H1 (cell line): ENCODE data around the gene DNAJC2. TPM values are rescaled to one million over a fixed set of nuclear protein-coding genes. Genes with fewer than 3 reads are reported as not detected.

ENCODE experiments used
- CTCF ChIA-PET: fragments of 300-600 bp; sonication (Branson Sonifier 250); formaldehyde crosslinking; loops from one replicate; lab custom pipeline; 2021; ENCODE audit not compliant: partially characterized antibody; lab: Charles Lee
- POLR2A ChIA-PET: fragments of 300-600 bp; sonication (Branson Sonifier 250); formaldehyde crosslinking; loops from one replicate; lab custom pipeline; 2021; ENCODE audit warnings: inconsistent platforms; ENCODE audit not compliant: partially characterized antibody; lab: Charles Lee
- DNase-seq, 2 experiments: peaks; one replicate each; pipeline versions ENCODE4 v3.0.0 to v3.0.0-alpha.2; 2010 to 2022; ENCODE audit warnings: low spot score in 2 of 2, low read depth in 1 of 2, mixed read lengths in 1 of 2
- FAIRE-seq: peaks from 2 replicates; lab custom pipeline; 2011; peaks lifted over from hg19 to GRCh38; lab: Jason Lieb, UNC
- H2AFZ ChIP-seq: 2 replicates; pipeline ENCODE4 v1.8.1; 2012; ENCODE audit warnings: low read length, inconsistent platforms
- H2AK5ac ChIP-seq: 2 replicates; pipeline ENCODE4 v1.6.1; 2013; ENCODE audit warnings: low read depth, low read length
- H2BK120ac ChIP-seq: replicated peaks from 2 replicates; pipeline ENCODE3; 2013; ENCODE audit warnings: low read depth, low read length, inconsistent platforms
- H2BK12ac ChIP-seq: 2 replicates; pipeline ENCODE4 v1.6.1; 2013; ENCODE audit warnings: low read depth, low read length
- H2BK15ac ChIP-seq: 2 replicates; pipeline ENCODE4 v1.6.1; 2013; ENCODE audit warnings: low read length
- H2BK20ac ChIP-seq: 2 replicates; pipeline ENCODE4 v1.6.1; 2013; ENCODE audit warnings: low read length
- H2BK5ac ChIP-seq: 2 replicates; pipeline ENCODE4 v1.6.1; 2013; ENCODE audit warnings: low read depth, low read length
- H3K14ac ChIP-seq: 2 replicates; pipeline ENCODE4 v1.6.1; 2013; ENCODE audit warnings: inconsistent platforms; ENCODE audit not compliant: insufficient read length
- H3K18ac ChIP-seq: 2 replicates; pipeline ENCODE4 v1.6.1; 2013; ENCODE audit warnings: low read length; ENCODE audit errors: extremely low read depth
- H3K23ac ChIP-seq: 2 replicates; pipeline ENCODE4 v1.6.1; 2013; ENCODE audit warnings: inconsistent platforms; ENCODE audit not compliant: insufficient read length
- H3K23me2 ChIP-seq: 2 replicates; pipeline ENCODE4 v1.6.1; 2013; ENCODE audit warnings: low read depth, low read length
- H3K27ac ChIP-seq: 2 replicates; pipeline ENCODE4 v1.6.1; 2011; ENCODE audit warnings: low read depth, low read length, inconsistent platforms
- H3K27me3 ChIP-seq, 4 experiments: replicated peaks in 1 of 4; 1 replicate in 1 of 4; 2 replicates in 3 of 4; pipeline versions ENCODE4 v1.6.1 to v1.8.1; 2011 to 2013; ENCODE audit warnings: low read length in 3 of 4, mild to moderate bottlenecking in 3 of 4, inconsistent platforms in 2 of 4, mixed read lengths in 2 of 4, moderate library complexity in 1 of 4; ENCODE audit not compliant: control insufficient read depth in 3 of 4, insufficient read depth in 3 of 4; ENCODE audit errors: extremely low read depth in 1 of 4
- H3K36me3 ChIP-seq, 4 experiments: 2 replicates each; pipeline versions ENCODE4 v1.6.1 to v1.8.1; 2011 to 2013; ENCODE audit warnings: mild to moderate bottlenecking in 4 of 4, low read length in 3 of 4, moderate library complexity in 2 of 4, control low read depth in 1 of 4, inconsistent platforms in 1 of 4; ENCODE audit not compliant: insufficient read depth in 4 of 4, control insufficient read depth in 2 of 4
- H3K4ac ChIP-seq: replicated peaks from 2 replicates; pipeline ENCODE3; 2013; ENCODE audit warnings: low read length, low read depth, mixed read lengths, inconsistent platforms; ENCODE audit not compliant: insufficient read length
- H3K4me1 ChIP-seq, 4 experiments: replicated peaks in 1 of 4; 1 replicate in 1 of 4; 2 replicates in 3 of 4; pipeline versions ENCODE4 v1.6.1 to v1.8.1; 2011 to 2013; ENCODE audit warnings: low read length in 3 of 4, inconsistent platforms in 2 of 4, mixed read lengths in 1 of 4; ENCODE audit not compliant: insufficient read depth in 4 of 4, control insufficient read depth in 3 of 4
- H3K4me2 ChIP-seq, 2 experiments: 2 replicates each; pipeline versions ENCODE4 v1.6.1 to v1.8.1; 2011 to 2013; ENCODE audit warnings: low read depth in 2 of 2, low read length in 2 of 2, control low read depth in 1 of 2, inconsistent platforms in 1 of 2, mild to moderate bottlenecking in 1 of 2; ENCODE audit not compliant: insufficient read depth in 1 of 2
- H3K4me3 ChIP-seq, 4 experiments: fragments of 200-600, 300-600 bp in 1 of 4; sonication (generic), shearing (Covaris generic), sonication (Bioruptor Twin) in 1 of 4; 2 replicates each; pipeline versions ENCODE4 v1.5.1 to v1.8.1; 2011 to 2016; ENCODE audit warnings: low read length in 4 of 4, low read depth in 3 of 4, control low read depth in 2 of 4, inconsistent platforms in 2 of 4, mild to moderate bottlenecking in 2 of 4, mixed read lengths in 1 of 4, moderate library complexity in 1 of 4; ENCODE audit not compliant: insufficient read depth in 2 of 4; ENCODE audit errors: extremely low read depth in 1 of 4
- H3K56ac ChIP-seq: replicated peaks from 2 replicates; pipeline ENCODE3; 2013; ENCODE audit warnings: low read depth, mild to moderate bottlenecking, mixed read lengths, low read length, inconsistent platforms; ENCODE audit not compliant: insufficient read length
- H3K79me1 ChIP-seq: 2 replicates; pipeline ENCODE4 v1.6.1; 2013; ENCODE audit warnings: low read depth, low read length, control low read depth
- H3K79me2 ChIP-seq, 2 experiments: 2 replicates each; pipeline versions ENCODE4 v1.6.1 to v1.8.1; 2012 to 2013; ENCODE audit warnings: low read length in 2 of 2, mild to moderate bottlenecking in 2 of 2, inconsistent platforms in 1 of 2; ENCODE audit not compliant: insufficient read depth in 2 of 2, control insufficient read depth in 1 of 2
- H3K9ac ChIP-seq, 4 experiments: replicated peaks in 1 of 4; 1 replicate in 1 of 4; 2 replicates in 3 of 4; pipeline versions ENCODE4 v1.6.1 to v1.8.1; 2011 to 2013; ENCODE audit warnings: low read depth in 3 of 4, low read length in 3 of 4, control low read depth in 2 of 4, mild to moderate bottlenecking in 2 of 4, moderate library complexity in 2 of 4, inconsistent platforms in 1 of 4; ENCODE audit errors: extremely low read depth in 1 of 4
- H3K9me3 ChIP-seq, 2 experiments: 2 replicates each; pipeline versions ENCODE4 v1.6.1 to v1.8.1; 2012 to 2013; ENCODE audit warnings: mild to moderate bottlenecking in 2 of 2, moderate library complexity in 2 of 2, control low read depth in 1 of 2, inconsistent platforms in 1 of 2, low read depth in 1 of 2, low read length in 1 of 2, mixed read lengths in 1 of 2; ENCODE audit not compliant: insufficient read depth in 2 of 2
- H4K20me1 ChIP-seq, 2 experiments: replicated peaks in 1 of 2; 2 replicates each; pipeline versions ENCODE3 to v1.8.1; 2011 to 2013; ENCODE audit warnings: inconsistent platforms in 2 of 2, low read length in 2 of 2, mild to moderate bottlenecking in 1 of 2; ENCODE audit not compliant: insufficient read depth in 2 of 2, control insufficient read depth in 1 of 2
- H4K5ac ChIP-seq: 2 replicates; pipeline ENCODE4 v1.6.1; 2013; ENCODE audit warnings: low read length, low read depth, mixed read lengths, inconsistent platforms; ENCODE audit not compliant: insufficient read length
- H4K8ac ChIP-seq: 2 replicates; pipeline ENCODE4 v1.8.0; 2013; ENCODE audit warnings: mild to moderate bottlenecking, moderate library complexity, low read length, inconsistent platforms; ENCODE audit not compliant: insufficient read depth; ENCODE audit errors: extremely low read depth
- H4K91ac ChIP-seq: replicated peaks from 2 replicates; pipeline ENCODE3; 2013; ENCODE audit warnings: low read length, mixed read lengths, inconsistent platforms; ENCODE audit not compliant: insufficient read length
- CTCF ChIP-seq, 3 experiments: IDR thresholded peaks; 1 replicate in 2 of 3; 2 replicates in 1 of 3; pipeline versions ENCODE4 v1.5.1 to v1.6.1; 2011; ENCODE audit warnings: low read length in 3 of 3, mild to moderate bottlenecking in 3 of 3, inconsistent platforms in 2 of 3, low read depth in 1 of 3, moderate library complexity in 1 of 3; ENCODE audit not compliant: insufficient read depth in 1 of 3; ENCODE audit errors: control extremely low read depth in 1 of 3
- SRF ChIP-seq: IDR thresholded peaks from 2 replicates; pipeline ENCODE4 v1.6.1; 2011; ENCODE audit warnings: mild to moderate bottlenecking, low read depth, low read length, moderate library complexity
- WGBS, 2 experiments: shearing (Covaris generic) in 1 of 2; methylation state at CpG; one replicate each; pipeline versions ENCODE4 v1.1.6 to v1.1.7; 2013 to 2015; ENCODE audit warnings: low lambda C conversion rate in 2 of 2, mixed read lengths in 2 of 2, inconsistent platforms in 1 of 2, low coverage in 1 of 2, missing lambda C conversion rate in 1 of 2; ENCODE audit not compliant: insufficient replicate concordance in 2 of 2, insufficient coverage in 1 of 2, insufficient read length in 1 of 2; ENCODE audit errors: extremely low coverage in 1 of 2, missing lambda C conversion rate in 1 of 2; 5-methylcytosine and 5-hydroxymethylcytosine counted together
- polyA plus RNA-seq, 7 experiments: library from polyadenylated mRNA; depleted of rRNA in 3 of 7; stranded (reverse) in 5 of 7; unstranded in 2 of 7; fragments of >200 nt in 5 of 7; fragments of 200-250 nt in 2 of 7; gene quantifications; 1 replicate in 5 of 7; 2 replicates in 1 of 7; 4 replicates in 1 of 7; pipeline versions ENCODE4 v1.2.1 to v1.2.3, GENCODE V29; 2011 to 2013; ENCODE audit warnings: missing spikeins in 2 of 7, mixed read lengths in 2 of 7
- total RNA-seq: library from RNA; stranded (reverse); fragmentation: NEBNext Ultra II Directional; extraction: Animal tissue kit (Norgen Biotek cat#: 25700); gene quantifications from 2 replicates; pipeline ENCODE4 v1.2.1, GENCODE V29; 2021

DNAJC2 gene
- total and polyA plus RNA-seq, 2 of the 8 experiments (the other 6 are each of a cell fraction or from before 2014, with no cell fraction given): 9.8 to 42.2 TPM

GRCh38 chr7:103338864-103339263 is 5.7 kb downstream of the DNAJC2 start:
- peaks cover 2% of the 10 kb centered on the region in 2 experiments for H4K20me1 ChIP-seq
- TF ChIP-seq CTCF (IDR thresholded peaks at IDR 0.05; ENCODE audit: control extremely low read depth in 1 of 3, insufficient read depth in 1 of 3, low read depth in 1 of 3, low read length in 3 of 3): no peak
- no peak for TF ChIP-seq SRF
- TF ChIP-seq, all 59 proteins: peak for 0
- Histone ChIP-seq H3K79me1 (peaks cover 6% of the 10 kb centered on the region; the same call in 1 of the 2 replicates), H4K8ac (no peak overlapping the region), H2BK15ac (no peak overlapping the region), H3K4me3 (no peak overlapping the region), H2AK5ac (no peak overlapping the region), H3K56ac (no peak overlapping the region), H3K4ac (no peak overlapping the region), H3K9me3 (no peaks in the 10 kb centered on the region), H2BK12ac (no peak overlapping the region), H2AFZ (no peak overlapping the region), H2BK5ac (no peak overlapping the region), H3K27me3 (no peaks in the 10 kb centered on the region), H3K27ac (no peak overlapping the region), H2BK120ac (no peak overlapping the region), H3K14ac (no peak overlapping the region), H4K91ac (no peak overlapping the region), H4K5ac (no peak overlapping the region), H3K23me2 (peaks cover 4% of the 10 kb centered on the region), H3K18ac (no peak overlapping the region), H3K4me2 (no peak overlapping the region), H3K4me1 (peaks cover 0 to 6% (median 2%) of the 10 kb centered on the region in 4 experiments; a peak in 2 of 7 replicates), H3K79me2 (peaks cover 12 to 55% of the 10 kb centered on the region in 2 experiments), H2BK20ac (no peak overlapping the region), H3K9ac (no peak overlapping the region), H3K23ac (no peak overlapping the region), H3K36me3 (peaks cover 15 to 56% (median 39%) of the 10 kb centered on the region in 4 experiments)
- 100% methylated on average over 2 of the region's 2 CpGs; no CpG with 5 or more reads in 1 of the 2 experiments for WGBS, 2 experiments
- no peak for DNase-seq
- FAIRE-seq: no peak
- POLR2A ChIA-PET: interaction anchor here (1.2 to 2.4 kb wide), 5 partner anchors 9 to 32 kb away, joined by 3 to 9 read pairs (median 5); partner anchors contain the start of gene PSMC2
- CTCF ChIA-PET: interaction anchor here (0.7 to 1.3 kb wide), 2 partner anchors 13 to 16 kb away, joined by 3 to 5 read pairs; no protein-coding TSS in a partner anchor
